Right atrium auricular region (tissue), 2 donors: ENCODE results near the gene NEDD8. TPM values are rescaled to one million over a fixed set of nuclear protein-coding genes. Genes with fewer than 3 reads are reported as not detected.

ENCODE experiments used
- DNase-seq: peaks from one replicate; pipeline ENCODE4 v3.0.0-alpha.2; 2019; ENCODE audit warnings: low spot score
- H3K27ac ChIP-seq, 2 donors: fragments of 200-600 bp; sonication (generic); 1 replicate in 1 of 2; 2 replicates in 1 of 2; pipeline ENCODE4 v1.5.1; 2016 to 2019
- H3K27me3 ChIP-seq, 2 donors: fragments of 200-600 bp; sonication (generic); one replicate each; pipeline versions ENCODE4 v1.5.1 to v1.6.0; 2017 to 2019
- H3K36me3 ChIP-seq: fragments of 200-600 bp; sonication (generic); one replicate; pipeline ENCODE4 v1.5.1; 2016
- H3K4me1 ChIP-seq, 2 donors: fragments of 200-600 bp; sonication (generic); one replicate each; pipeline versions ENCODE4 v1.5.1 to v1.6.0; 2017 to 2019
- H3K4me3 ChIP-seq, 2 donors: fragments of 200-600 bp; sonication (generic); 1 replicate in 1 of 2; 2 replicates in 1 of 2; pipeline ENCODE4 v1.5.1; 2017 to 2019; ENCODE audit warnings: mild to moderate bottlenecking in 1 of 2, moderate library complexity in 1 of 2
- H3K9me3 ChIP-seq, 2 donors: fragments of 200-600 bp; sonication (generic); one replicate each; pipeline ENCODE4 v1.5.1; 2019
- CTCF ChIP-seq, 2 donors: fragments of 200-600 bp; sonication (generic); IDR thresholded peaks; one replicate each; pipeline ENCODE4 v1.5.1; 2019; ENCODE audit warnings: antibody characterized with exemption in 2 of 2
- total RNA-seq, 2 donors: library from RNA; depleted of rRNA; stranded (reverse); fragments of >200 nt; gene quantifications; one replicate each; pipeline ENCODE4 v1.1.0, GENCODE V29; 2016

Gene NEDD8
- total RNA-seq, 2 donors from 2014 or later, result 184 to 206 TPM

- Histone ChIP-seq H3K4me3 (no peak overlapping the region), H3K27ac (no peak overlapping the region), H3K4me1 (peaks cover 0 to 19% of the 10 kb centered on the region in 2 donors), H3K36me3 (peaks cover 39% of the 10 kb centered on the region), H3K27me3 (no peaks in the 10 kb centered on the region), H3K9me3 (no peaks in the 10 kb centered on the region)
- no peak for TF ChIP-seq CTCF (IDR thresholded peaks at IDR 0.05)
- no peak for DNase-seq
These were observed 46.4 kb downstream of the NEDD8 start for GRCh38 chr14:24185741-24186140.

- Histone ChIP-seq H3K9me3 (no peaks in the 10 kb centered on the region), H3K4me1 (peaks cover 0 to 20% of the 10 kb centered on the region in 2 donors), H3K27me3 (no peaks in the 10 kb centered on the region), H3K27ac (no peak overlapping the region), H3K4me3 (no peak overlapping the region), H3K36me3 (peaks cover 39% of the 10 kb centered on the region)
- DNase-seq, result no peak
- TF ChIP-seq CTCF (IDR thresholded peaks at IDR 0.05), result no peak
These were observed 47.1 kb downstream of the NEDD8 start for GRCh38 chr14:24185026-24185425.

GRCh38 chr14:24184104-24184970, 47.8 kb downstream of the NEDD8 start:
- H3K9me3 ChIP-seq, result no peaks in the 10 kb centered on the region
- DNase-seq, result no peak
- peaks cover 0 to 26% of the 10 kb centered on the region in 2 donors for H3K4me1 ChIP-seq
- H3K4me3 ChIP-seq, result no peak overlapping the region
- H3K36me3 ChIP-seq, result peaks cover 39% of the 10 kb centered on the region
- no peaks in the 10 kb centered on the region for H3K27me3 ChIP-seq
- H3K27ac ChIP-seq, result no peak overlapping the region
- TF ChIP-seq CTCF (IDR thresholded peaks at IDR 0.05), result no peak

- Histone ChIP-seq H3K9me3 (no peaks in the 10 kb centered on the region), H3K4me3 (no peak overlapping the region), H3K36me3 (peaks cover 39% of the 10 kb centered on the region), H3K4me1 (peaks cover 0 to 18% of the 10 kb centered on the region in 2 donors), H3K27ac (no peak overlapping the region), H3K27me3 (no peaks in the 10 kb centered on the region)
- no peak for DNase-seq
- TF ChIP-seq CTCF (IDR thresholded peaks at IDR 0.05), result no peak
These were observed 49.1 kb downstream of the NEDD8 start for GRCh38 chr14:24183014-24183481.

GRCh38 chr14:24182110-24182882, 49.9 kb downstream of the NEDD8 start:
- no peak for TF ChIP-seq CTCF (IDR thresholded peaks at IDR 0.05)
- H3K4me3 ChIP-seq, result no peak overlapping the region

More at GRCh38 chr14:24182110-24182882, 49.9 kb downstream of the NEDD8 start:
- DNase-seq, result no peak
- no peaks in the 10 kb centered on the region for H3K9me3 ChIP-seq
- H3K4me1 ChIP-seq, result peaks cover 0 to 10% of the 10 kb centered on the region in 2 donors
- H3K36me3 ChIP-seq, result peaks cover 39% of the 10 kb centered on the region
- no peak overlapping the region for H3K27ac ChIP-seq
- no peaks in the 10 kb centered on the region for H3K27me3 ChIP-seq
